ENCODE data around the gene CHIT1.

The CHIT1 gene

DNA sequence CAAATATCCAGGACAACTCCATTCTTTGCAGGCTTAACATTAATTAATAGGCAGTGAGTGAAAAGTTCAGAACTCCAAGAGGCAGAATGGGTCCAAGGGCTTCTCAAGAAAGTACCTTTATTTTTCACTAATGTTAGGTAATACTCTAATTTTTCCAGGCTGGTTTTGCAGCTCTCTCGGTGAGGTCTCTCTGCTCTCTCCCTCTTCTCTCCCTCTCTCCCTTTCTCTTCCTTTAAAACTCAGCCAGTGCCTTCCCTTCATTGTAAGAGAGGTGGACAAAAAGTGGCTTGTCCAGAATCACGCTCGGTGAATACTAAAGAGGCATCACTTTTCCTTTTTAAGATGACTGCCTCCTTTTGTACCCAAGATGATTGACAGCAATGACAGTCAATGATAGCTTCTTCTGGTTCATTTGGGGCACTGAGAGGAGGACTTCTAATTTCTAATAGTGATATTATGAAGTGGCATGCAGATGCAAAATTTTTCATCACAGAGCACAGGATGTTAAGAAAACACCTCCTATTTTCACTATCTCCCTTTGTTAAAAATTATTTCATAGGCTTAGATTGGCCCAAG, 41.7 kb downstream of the CHIT1 start:
- no peak for ATAC-seq

GRCh38 chr1:203187304-203187685, 42.2 kb downstream of the CHIT1 start:
- ATAC-seq = no peak

DNA sequence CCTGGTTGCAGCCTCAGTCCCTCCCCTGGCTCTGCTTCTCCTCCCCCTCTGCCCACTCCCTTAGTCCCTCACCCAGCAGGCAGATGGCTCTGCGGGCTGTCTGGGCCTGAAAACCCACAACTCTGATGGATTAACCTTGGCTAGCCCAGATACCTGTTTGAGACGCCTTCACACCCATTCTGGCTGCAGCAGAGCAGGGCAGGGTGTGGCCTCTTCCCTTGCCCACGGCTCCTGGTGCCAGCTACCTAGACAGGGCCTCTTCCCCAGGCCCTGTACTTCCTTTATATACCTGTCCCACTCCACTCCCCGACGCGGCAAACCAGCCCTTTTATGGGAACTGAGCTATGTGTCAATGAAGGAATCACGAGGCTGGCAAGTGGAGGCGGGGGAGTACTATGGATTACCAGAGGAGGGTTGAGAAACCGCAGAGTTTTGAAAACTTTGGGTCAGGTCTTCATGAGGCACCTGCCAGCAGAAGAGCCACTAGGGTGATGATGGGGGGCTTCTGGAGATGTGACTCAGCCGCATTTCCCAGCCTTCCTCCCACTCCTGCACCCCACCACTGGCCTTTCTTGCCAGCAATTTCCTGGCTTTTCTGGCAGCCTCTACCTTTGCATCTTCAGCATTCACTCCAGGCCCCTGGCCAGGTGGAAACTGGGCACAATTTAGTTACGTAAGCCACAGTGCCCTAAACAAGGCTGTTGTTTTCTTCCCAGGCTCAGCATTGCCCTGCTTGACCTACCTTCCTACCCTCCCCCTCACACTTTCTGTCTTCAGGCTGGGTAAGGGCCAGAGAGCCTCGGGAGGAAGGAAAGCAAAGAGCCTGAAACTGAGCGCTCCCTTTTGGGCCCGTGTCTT, 42.8 kb downstream of the CHIT1 start, which contains the start of gene CHI3L1:
Gene CHI3L1 (minus strand): TSS at position 259 of the 858 bp plus-strand sequence. CDS start 81 bp downstream, at position 178.
- no peak for ATAC-seq

- no peak for ATAC-seq
These were observed 43.4 kb downstream of the CHIT1 start for GRCh38 chr1:203186091-203186445.

GRCh38 chr1:203185585-203185984, 43.9 kb downstream of the CHIT1 start:
- no peak for ATAC-seq

- no peak for ATAC-seq
These were observed 44.4 kb downstream of the CHIT1 start for GRCh38 chr1:203185061-203185461.

DNA sequence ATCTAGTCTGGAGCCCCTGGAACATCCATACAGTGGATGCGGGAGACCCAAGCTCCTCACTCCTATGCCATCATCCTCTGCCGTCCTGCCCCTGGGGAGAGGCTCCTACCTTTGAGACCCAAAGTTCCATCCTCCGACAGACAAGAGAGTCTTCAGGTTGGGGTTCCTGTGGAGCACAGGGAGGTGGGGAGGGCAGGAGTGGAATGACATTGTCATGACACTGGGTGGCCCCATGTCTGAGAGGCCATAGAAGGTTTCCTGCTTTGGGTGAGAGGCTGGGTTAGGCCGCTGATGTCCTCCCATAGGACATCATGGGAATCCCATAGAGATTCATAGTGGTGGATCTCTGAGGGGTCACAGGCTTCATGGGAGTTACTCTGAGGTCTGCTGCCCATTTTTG, 45.0 kb downstream of the CHIT1 start:
- no peak for ATAC-seq

- ATAC-seq = no peak
These were observed 45.6 kb downstream of the CHIT1 start for GRCh38 chr1:203183828-203184227.

GRCh38 chr1:203182387-203182953, 47.0 kb downstream of the CHIT1 start:
- no peak for ATAC-seq

DNA sequence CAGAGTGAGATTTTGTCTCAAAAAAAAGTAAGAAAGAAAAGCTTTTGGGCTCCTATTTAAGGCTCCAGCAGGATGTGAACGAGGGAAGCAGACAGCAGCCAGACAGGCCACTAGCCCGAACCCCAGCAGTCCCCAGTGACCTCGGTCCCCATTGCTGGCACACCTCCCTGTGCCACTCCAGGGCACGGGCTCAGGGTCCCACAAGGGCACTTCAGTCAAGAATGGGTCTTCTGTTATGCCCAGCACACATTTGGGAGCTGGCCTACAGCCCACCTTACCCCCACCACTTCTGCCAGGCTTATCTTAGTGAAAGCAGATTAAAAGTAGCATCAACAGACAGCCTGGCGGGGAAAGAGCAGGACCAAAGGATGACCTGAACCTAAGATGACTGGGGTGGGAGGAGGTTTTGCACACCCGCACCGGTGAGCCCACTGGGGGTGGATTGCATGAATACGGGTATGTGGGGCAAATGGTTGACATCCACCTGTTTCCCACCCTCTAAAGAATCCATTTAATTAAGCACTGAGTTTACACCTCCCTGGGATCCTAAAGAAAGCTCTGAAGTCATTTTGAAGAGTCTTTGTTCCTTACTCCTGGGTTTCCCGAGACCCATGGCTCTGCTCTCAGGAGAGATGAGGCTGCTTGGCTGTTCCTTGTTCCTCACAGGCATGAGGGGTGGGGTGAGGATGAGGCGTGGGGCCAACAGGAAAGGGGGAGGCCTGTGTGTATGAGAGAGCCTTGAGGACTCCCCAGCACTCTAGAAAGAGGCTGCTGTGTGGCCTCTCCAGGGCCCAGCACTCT, 47.7 kb downstream of the CHIT1 start:
- ATAC-seq = no peak

DNA sequence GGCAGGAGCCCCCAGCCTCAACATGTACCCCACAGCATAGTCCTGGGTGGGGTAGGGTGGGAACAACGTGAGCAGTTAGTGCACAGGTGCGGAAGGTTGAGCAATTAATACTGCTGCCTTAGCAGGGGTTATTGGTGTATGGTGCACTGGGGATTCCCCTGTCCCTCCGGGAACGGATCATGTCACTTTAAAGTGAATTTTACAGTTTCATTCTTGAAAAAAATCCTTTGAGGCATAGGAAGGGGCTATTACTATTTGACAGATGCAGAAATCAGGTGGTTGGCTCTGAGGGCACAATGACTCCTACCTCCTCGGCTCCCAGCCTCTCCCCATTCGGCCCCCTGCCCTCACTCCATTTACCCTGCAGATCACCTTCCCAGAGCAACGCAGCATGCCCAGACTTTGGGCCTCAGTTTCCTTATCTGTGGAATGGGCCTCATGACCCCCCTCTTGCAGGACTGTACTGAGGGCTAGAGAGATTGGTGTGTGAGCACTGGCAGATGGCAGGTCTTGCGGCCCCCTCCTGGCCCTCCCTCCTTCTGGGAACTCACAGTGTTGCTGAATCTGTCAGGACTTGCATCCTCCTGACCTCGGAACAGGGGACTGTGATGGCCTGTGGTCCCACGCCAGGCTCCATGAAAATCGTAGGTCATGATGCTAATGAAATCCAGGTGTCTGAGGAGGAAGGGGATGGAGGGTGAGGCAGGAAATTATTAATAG, 48.7 kb downstream of the CHIT1 start:
- ATAC-seq = no peak

GRCh38 chr1:203179667-203180005, 49.8 kb downstream of the CHIT1 start:
- ATAC-seq = no peak

GRCh38 chr1:203178821-203179666, 50.4 kb downstream of the CHIT1 start:
- ATAC-seq = no peak

DNA sequence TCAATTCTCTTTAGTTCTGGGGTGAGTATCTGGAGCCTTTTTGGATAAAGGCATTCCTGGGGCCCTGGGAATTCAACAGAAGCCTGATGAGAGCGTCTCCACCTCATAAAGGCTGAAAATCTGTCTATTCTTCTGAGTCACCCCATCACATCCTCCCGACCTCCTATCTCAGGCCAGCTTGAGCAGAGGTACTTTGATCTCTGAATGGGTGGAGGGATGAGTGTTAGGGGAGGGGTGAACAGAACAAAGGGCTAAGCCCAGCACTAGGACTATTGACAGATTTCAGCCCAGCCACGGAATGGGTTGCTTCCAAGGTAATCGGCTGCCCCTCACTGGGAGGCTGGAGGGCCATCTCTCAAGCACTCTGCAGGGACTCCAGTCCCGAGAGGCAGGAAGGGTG, 51.4 kb downstream of the CHIT1 start:
- no peak for ATAC-seq

GRCh38 chr1:203177470-203178039, 51.9 kb downstream of the CHIT1 start:
- no peak for ATAC-seq

GRCh38 chr1:203177036-203177405, 52.5 kb downstream of the CHIT1 start:
- no peak for ATAC-seq

- ATAC-seq = no peak
These were observed 53.0 kb downstream of the CHIT1 start for GRCh38 chr1:203176273-203177035.

DNA sequence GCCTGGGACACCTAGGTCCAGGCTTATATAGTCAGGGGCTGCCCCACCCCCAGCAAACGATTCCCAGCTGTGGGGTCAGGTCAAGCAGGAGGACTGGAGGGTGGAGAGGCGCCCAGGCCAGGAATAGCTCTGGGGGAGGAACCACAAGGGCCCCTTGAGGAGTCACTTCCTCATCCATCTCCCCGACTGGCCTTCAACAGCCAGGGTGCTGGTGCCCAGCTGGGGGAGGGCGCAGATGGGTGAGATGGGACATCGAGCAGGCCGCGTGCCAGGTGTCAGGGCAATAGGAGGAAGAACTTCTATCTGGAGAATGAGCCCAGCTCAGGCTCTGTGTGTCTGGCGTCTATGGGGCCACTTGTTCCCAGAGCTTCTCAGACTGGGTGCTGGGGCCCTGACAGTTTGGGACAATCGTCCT, 53.6 kb downstream of the CHIT1 start:
- ATAC-seq = no peak

- ATAC-seq = no peak
These were observed 54.1 kb downstream of the CHIT1 start, which contains the start of gene MYBPH for GRCh38 chr1:203175237-203175826. Gene MYBPH (minus strand): TSS chr1:203175826. CDS start chr1:203175755, 71 bp downstream.
